AG09319 (cell line): ENCODE data around the gene MYO18B.
A peak's percentile ranks its signal among the peaks of the same experiment; 100 is the strongest.

Experiments
- DNase-seq: peaks from one replicate; pipeline ENCODE4 v3.0.0-alpha.2; 2010; ENCODE audit warnings: low read depth; ENCODE audit errors: extremely low read depth
- TF ChIP-seq, protein P1 (sequence below): IDR thresholded peaks from 2 replicates; pipeline ENCODE4 v1.5.1; 2011; ENCODE audit warnings: low read depth, mild to moderate bottlenecking, inconsistent platforms, low read length, moderate library complexity

The MYO18B gene

DNA sequence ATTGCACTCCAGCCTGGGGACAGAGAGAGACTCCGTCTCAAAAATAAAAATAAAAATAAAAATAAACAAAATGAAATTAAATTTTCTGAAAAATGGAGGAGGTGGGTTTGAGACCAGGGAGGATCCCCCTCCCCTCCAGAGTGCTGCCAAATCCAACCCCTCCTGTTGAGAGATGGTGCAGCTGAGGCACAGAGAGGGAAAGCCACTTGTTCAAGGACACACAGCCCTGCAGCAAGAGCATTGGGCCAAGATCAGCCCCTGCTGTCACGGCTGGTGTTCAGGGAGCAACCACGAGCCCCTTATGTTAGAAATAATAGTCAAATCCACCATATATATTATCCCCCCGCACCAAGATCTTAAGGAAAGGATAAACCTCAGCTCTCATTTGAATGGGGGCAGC lies 2.7 kb downstream of the MYO18B start:
- TF ChIP-seq, protein P1, sequence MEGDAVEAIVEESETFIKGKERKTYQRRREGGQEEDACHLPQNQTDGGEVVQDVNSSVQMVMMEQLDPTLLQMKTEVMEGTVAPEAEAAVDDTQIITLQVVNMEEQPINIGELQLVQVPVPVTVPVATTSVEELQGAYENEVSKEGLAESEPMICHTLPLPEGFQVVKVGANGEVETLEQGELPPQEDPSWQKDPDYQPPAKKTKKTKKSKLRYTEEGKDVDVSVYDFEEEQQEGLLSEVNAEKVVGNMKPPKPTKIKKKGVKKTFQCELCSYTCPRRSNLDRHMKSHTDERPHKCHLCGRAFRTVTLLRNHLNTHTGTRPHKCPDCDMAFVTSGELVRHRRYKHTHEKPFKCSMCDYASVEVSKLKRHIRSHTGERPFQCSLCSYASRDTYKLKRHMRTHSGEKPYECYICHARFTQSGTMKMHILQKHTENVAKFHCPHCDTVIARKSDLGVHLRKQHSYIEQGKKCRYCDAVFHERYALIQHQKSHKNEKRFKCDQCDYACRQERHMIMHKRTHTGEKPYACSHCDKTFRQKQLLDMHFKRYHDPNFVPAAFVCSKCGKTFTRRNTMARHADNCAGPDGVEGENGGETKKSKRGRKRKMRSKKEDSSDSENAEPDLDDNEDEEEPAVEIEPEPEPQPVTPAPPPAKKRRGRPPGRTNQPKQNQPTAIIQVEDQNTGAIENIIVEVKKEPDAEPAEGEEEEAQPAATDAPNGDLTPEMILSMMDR, result no peak
- DNase-seq, result no peak

DNA sequence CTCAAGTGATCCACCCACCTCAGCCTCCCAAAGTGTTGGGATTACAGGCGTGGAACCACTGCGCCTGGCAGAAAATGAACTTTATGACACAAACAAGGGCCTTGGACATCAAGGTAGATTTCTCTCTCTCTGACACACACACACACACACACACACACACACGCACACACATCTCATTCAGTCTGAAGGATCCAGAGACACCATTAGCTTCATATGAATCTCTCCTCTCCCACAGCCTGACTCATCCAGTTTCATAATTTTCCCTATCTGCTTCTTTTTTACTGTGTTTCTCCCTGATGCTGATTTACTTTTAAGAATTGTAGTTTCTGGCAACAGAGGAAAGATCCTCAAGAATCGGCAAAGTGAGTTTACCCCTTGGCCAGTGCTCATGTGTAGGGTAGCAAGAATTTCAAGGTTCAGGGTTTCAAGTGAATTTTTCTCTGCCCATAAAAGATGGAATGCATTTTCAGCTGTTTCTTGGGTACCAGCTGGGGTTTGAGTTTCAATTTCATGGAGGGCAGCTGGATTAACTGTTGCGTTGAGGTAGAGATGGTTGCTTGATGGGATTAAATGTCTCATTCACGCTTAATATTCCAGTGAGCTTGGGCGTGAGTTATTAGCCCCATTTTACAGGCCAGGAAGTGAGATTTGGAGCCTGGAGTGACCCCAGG lies 3.5 kb downstream of the MYO18B start:
- DNase-seq, result no peak

DNA sequence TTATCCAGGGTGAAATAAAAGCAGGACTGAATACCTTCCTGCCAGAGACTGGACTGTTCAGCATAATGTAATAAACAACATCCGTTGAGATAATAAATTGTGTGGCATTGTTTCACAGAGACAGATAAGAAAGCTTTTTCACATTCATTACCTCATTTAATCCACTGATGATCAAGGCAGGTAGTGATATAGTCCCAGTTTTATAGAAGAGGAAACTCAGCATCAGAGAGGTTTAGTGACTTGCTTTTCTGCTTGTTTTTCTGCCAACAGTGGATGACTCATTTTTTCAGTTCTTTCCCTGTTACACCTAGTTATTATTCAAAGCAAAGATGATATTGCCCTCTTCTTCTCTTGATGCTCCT lies 4.0 kb downstream of the MYO18B start:
- TF ChIP-seq, protein P1, result no peak
- no peak for DNase-seq

More for the DNA sequence above, 3.5 kb downstream of the MYO18B start:
- TF ChIP-seq, protein P1, result no peak

DNA sequence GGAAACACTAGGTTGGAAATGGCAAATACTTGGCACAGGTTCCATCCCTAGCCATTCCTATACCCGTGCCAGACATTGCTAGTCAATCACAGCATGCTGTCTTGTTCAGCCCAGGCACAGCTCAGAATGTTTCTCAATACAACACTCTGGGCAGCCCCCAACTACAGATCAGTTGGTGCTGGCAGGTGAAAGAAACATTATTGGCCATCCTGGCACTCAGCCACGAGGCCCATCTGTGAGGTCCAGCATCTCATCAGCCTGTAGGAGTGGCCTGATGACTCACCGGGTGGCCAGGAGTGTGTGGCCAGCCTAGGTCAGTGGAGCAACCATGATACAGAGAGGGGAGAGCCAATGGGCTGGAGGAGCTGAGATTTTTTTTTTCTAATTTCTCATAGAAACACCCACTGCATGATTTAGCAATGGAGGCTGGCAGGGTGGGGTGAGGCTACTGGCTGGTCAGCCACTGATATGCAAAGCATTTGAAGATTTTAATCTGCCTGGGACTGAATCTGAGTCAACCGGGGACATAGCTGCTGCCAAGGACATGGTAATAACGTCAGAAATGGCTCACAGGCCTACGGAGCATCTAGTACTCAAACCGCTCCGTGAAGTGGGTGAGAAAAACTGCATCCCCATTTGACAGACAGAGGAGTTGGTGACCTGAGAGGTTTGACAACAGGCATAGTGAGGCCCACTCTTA lies 5.4 kb downstream of the MYO18B start:
- TF ChIP-seq, protein P1, result no peak
- peak; percentile 81 for DNase-seq

DNA sequence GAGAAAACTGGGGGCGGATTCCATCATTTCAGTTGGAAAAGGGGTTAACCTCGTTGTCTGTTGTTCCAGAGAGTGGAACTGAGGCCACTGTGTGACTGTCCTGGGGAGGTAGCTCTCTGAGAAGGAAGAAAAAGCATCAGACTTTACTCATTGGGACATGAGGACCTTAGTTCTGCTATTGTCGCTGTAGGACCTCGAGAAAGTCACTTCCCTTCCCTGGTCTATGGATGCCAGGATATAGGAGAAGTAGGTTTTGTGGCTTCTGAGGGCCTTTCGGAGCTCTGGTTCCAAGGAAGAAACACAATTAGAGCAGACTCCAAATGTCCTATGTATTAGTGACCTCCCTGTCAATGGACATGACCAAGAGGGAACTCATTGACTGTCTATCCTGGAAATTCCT lies 6.2 kb downstream of the MYO18B start:
- TF ChIP-seq, protein P1, result no peak
- DNase-seq, result no peak

DNA sequence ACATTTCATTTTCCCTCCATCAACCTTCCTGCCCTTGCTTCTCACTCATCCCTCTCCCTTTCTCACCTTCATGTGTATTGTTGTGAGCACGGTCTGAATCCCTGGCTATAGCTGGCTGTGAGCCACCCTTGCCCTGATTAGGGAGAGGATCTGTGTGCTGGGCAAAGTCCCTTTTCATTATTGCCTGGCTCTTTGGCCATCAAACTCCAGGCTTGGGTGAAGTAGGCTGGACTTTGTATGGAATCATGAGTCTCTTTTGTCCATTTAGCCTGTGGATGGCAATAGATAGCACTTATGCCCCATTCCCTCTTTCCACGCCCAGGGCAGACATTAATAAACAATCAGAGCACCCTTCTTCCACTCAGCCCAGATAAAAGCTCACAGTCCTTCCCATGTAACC lies 6.7 kb downstream of the MYO18B start:
- TF ChIP-seq, protein P1, result no peak
- no peak for DNase-seq

DNA sequence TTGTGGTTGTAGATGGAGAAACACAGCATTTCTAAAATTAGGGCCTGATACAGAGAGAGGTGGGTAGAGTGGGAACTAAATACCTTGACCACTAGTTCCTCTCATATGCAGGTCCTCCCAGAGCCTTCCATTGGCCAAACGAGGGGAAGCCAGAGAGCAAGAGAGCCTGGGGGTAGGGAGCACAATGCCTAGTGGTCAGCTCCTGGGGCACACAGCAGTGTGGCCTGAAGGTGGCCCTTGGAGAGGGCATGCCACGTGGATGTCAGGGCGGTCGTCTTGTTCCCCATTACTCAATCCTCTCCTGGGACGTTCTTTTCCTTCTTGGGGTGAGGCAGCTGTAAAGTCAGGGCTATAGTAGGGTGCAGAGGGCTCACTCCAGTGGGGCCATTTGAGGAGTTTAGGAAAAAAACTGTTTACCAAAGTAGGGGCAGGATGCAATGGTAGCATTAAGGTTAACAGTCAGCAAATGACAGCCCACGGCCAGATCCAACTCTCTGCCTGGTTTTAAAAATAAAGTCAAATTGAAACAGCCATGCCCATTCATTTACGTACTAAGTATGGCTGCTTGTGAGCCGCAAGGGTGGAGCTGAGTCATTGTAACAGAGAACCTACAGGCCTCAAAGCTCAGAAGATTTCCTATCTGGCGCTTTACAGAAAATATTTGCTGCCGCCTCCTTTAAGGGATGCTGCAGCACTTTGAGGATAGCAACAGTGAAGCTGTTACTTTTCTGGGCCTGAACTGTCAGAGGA lies 7.6 kb downstream of the MYO18B start:
- DNase-seq, result no peak
- TF ChIP-seq, protein P1, result no peak
